Chondrocyte (in vitro differentiated cells): Measurements from ENCODE around the gene C5orf24. TPM values are rescaled to one million over a fixed set of nuclear protein-coding genes. Genes with fewer than 3 reads are reported as not detected.

Experiments
- DNase-seq: peaks from one replicate; pipeline ENCODE4 v3.0.0; 2021; ENCODE audit warnings: mixed read lengths, low spot score
- H3K27ac Mint-ChIP-seq: one replicate; pipeline ENCODE4 v1.8.0; 2021; ENCODE audit warnings: mild to moderate bottlenecking, moderate library complexity, mixed read lengths; ENCODE audit not compliant: unreplicated experiment
- H3K27me3 Mint-ChIP-seq: 2 replicates; pipeline ENCODE4 v1.8.0; 2021; ENCODE audit warnings: low read depth, mixed read lengths
- H3K36me3 Mint-ChIP-seq: 2 replicates; pipeline ENCODE4 v1.8.0; 2021; ENCODE audit warnings: low read depth, mixed read lengths
- H3K4me1 Mint-ChIP-seq: 2 replicates; pipeline ENCODE4 v1.8.0; 2021; ENCODE audit warnings: low read depth, mild to moderate bottlenecking, mixed read lengths
- H3K4me3 Mint-ChIP-seq: one replicate; pipeline ENCODE4 v1.8.0; 2021; ENCODE audit warnings: mild to moderate bottlenecking, moderate library complexity, mixed read lengths; ENCODE audit not compliant: unreplicated experiment
- H3K9me3 Mint-ChIP-seq: 2 replicates; pipeline ENCODE4 v1.8.0; 2021; ENCODE audit warnings: low read depth, mixed read lengths
- total RNA-seq: library from RNA; stranded (reverse); gene quantifications from 3 replicates; pipeline ENCODE4 v1.2.1, GENCODE V29; 2021
- TF ChIP-seq, protein P1 (sequence below): fragments of 200-600 bp; sonication (generic); IDR thresholded peaks from 2 replicates; pipeline ENCODE4 v1.5.0; 2021; ENCODE audit warnings: antibody characterized with exemption, mild to moderate bottlenecking, moderate library complexity

Gene C5orf24
- total RNA-seq, 1 donor from 2014 or later, result 109 TPM

DNA sequence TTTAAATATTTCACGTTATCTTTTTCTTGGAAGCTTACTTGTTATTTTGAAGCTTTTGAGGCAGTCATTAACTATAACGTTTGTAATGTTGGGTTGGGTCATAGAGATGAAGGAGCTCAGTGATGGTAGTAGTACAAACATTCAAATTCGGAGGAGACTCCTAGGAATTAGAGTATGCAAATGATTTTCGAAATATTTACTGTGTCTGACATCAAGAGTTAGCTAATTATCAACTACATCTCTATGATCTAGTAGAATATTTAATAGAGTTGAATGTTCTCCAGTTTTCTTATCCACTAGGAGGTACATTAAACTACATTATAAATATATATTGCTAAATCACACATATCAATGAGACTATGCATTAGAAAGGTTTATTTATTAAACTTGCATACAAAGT is 28.8 kb upstream of the C5orf24 start:
- Mint-ChIP-seq H3K9me3 (no peaks in the 10 kb centered on the region), H3K36me3 (peaks cover 26% of the 10 kb centered on the region), H3K27ac (no peak overlapping the region), H3K4me1 (no peaks in the 10 kb centered on the region), H3K27me3 (no peaks in the 10 kb centered on the region), H3K4me3 (no peak overlapping the region)
- TF ChIP-seq, protein P1, sequence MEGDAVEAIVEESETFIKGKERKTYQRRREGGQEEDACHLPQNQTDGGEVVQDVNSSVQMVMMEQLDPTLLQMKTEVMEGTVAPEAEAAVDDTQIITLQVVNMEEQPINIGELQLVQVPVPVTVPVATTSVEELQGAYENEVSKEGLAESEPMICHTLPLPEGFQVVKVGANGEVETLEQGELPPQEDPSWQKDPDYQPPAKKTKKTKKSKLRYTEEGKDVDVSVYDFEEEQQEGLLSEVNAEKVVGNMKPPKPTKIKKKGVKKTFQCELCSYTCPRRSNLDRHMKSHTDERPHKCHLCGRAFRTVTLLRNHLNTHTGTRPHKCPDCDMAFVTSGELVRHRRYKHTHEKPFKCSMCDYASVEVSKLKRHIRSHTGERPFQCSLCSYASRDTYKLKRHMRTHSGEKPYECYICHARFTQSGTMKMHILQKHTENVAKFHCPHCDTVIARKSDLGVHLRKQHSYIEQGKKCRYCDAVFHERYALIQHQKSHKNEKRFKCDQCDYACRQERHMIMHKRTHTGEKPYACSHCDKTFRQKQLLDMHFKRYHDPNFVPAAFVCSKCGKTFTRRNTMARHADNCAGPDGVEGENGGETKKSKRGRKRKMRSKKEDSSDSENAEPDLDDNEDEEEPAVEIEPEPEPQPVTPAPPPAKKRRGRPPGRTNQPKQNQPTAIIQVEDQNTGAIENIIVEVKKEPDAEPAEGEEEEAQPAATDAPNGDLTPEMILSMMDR, result no peak
- DNase-seq, result no peak

DNA sequence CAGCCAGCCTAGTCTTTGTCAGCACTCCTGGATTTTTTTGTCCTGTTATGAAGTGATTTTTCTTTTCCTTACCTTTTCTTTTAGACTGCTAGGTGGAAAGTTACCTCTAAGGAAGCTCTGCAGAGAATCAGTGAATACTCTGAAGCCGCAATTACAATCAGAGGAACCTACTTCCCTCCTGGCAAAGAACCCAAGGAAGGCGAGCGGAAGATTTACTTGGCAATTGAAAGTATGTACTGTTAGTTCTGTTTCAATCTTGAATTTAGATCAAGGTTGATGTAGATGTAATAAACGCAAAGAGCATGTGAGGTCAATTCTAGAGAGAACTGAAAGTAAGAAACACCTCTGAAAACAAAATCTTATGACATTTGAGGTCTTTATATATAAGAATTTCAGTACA is 27.0 kb upstream of the C5orf24 start:
- Mint-ChIP-seq H3K4me3 (no peak overlapping the region), H3K36me3 (peaks cover 20% of the 10 kb centered on the region), H3K27ac (no peak overlapping the region), H3K4me1 (no peaks in the 10 kb centered on the region), H3K27me3 (no peaks in the 10 kb centered on the region), H3K9me3 (no peaks in the 10 kb centered on the region)
- no peak for DNase-seq
- TF ChIP-seq, protein P1, result no peak

DNA sequence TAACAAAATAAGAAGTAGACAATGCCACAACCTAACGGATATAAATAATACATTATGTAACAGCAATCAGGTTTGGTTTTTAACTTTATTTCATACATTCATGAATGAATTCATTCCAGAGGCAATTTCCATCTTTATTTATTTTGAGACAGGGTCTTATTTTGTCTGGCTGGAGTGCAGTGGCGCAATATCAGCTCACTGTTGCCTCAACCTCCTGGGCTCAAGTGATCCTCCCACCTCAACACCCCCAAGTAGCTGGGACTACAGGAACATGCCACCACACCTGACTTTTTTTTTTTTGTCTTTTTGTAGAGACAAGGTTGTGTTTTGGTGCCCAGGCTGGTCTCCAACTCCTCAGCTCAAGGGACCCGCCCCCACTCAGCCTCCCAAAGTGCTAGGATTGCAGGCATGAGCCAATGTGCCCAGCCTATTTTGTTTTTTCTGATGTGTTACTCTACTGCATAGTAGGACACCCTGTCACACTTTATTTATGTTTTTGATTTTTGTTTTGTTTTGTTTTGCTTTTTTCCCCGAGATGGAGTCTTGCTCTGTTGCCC is 26.3 kb upstream of the C5orf24 start:
- H3K4me1 Mint-ChIP-seq, result no peaks in the 10 kb centered on the region
- H3K27me3 Mint-ChIP-seq, result no peaks in the 10 kb centered on the region
- no peaks in the 10 kb centered on the region for H3K9me3 Mint-ChIP-seq
- TF ChIP-seq, protein P1, result no peak
- peak overlapping the region; percentile 63 for H3K27ac Mint-ChIP-seq
- DNase-seq, result peak; percentile 34
- no peak overlapping the region for H3K4me3 Mint-ChIP-seq
- H3K36me3 Mint-ChIP-seq, result peaks cover 18% of the 10 kb centered on the region

DNA sequence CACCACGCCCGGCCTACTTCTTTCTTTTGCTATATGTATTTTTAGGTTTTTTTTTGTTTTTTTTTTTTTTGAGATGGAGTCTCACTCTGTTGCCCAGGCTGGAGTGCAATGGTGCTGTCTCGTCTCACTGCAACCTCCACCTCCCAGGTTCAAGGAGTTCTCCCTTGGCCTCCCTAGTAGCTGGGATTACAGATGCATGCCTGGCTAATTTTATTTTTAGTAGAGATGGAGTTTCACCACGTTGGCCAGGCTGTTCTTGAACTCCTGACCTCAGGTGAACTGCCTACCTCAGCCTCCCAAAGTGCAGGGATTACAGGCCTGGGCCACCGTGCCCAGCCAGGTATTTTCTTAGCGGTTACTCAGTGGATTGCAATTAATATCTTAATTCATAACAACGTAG is 23.9 kb upstream of the C5orf24 start:
- peak; percentile 13 for DNase-seq
- Mint-ChIP-seq H3K36me3 (peaks cover 13% of the 10 kb centered on the region), H3K27ac (no peak overlapping the region), H3K4me1 (no peaks in the 10 kb centered on the region), H3K4me3 (no peak overlapping the region), H3K9me3 (no peaks in the 10 kb centered on the region), H3K27me3 (no peaks in the 10 kb centered on the region)
- TF ChIP-seq, protein P1, result no peak

DNA sequence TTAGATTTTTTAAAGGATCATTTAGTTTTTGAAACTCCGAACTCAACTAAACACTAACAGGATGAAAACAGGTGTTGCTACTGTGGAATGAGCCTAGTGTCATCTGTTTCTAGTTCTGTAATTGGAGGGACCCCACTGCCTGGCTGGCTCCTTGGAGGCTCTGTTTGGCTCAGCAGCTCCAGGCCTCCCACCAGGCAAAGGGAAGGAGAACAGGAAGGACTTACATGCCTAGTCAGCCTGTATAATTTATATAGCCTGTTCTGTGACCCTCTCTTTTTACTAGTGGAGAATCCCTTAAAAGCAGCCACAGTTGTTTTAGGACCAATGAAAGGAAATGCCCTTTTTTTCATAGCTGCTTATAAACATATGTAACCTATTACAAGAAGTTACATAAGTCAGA is 21.1 kb upstream of the C5orf24 start:
- H3K9me3 Mint-ChIP-seq, result no peaks in the 10 kb centered on the region
- H3K27me3 Mint-ChIP-seq, result no peaks in the 10 kb centered on the region
- no peak overlapping the region for H3K4me3 Mint-ChIP-seq
- TF ChIP-seq, protein P1, result no peak
- H3K36me3 Mint-ChIP-seq, result peaks cover 3% of the 10 kb centered on the region
- no peaks in the 10 kb centered on the region for H3K4me1 Mint-ChIP-seq
- DNase-seq, result no peak
- no peak overlapping the region for H3K27ac Mint-ChIP-seq
